ENCODE data around the gene DAZAP2. TPM values are rescaled to one million over a fixed set of nuclear protein-coding genes. Genes with fewer than 3 reads are reported as not detected.

The DAZAP2 gene
- polyA plus RNA-seq, 1 donor (not counting 4 experiments of a cell fraction or from before 2014, with no cell fraction given) = 199 TPM

GRCh38 chr12:51192284-51192671, 46.3 kb upstream of the DAZAP2 start:
- no peak overlapping the region for H2AFZ ChIP-seq (ENCODE audit: control insufficient read depth, low read length)
- no peak overlapping the region for H3K27ac ChIP-seq (ENCODE audit: control insufficient read depth, insufficient read depth, low read length)
- no peaks in the 10 kb centered on the region for H3K9me3 ChIP-seq (ENCODE audit: control insufficient read depth, low read depth, low read length)
- no peaks in the 10 kb centered on the region for H3K79me2 ChIP-seq (ENCODE audit: control insufficient read depth, insufficient read depth, low read length)
- H3K4me2 ChIP-seq (ENCODE audit: control insufficient read depth, extremely low read depth, insufficient read depth, low read depth, low read length) = no peak overlapping the region
- no peak for DNase-seq (ENCODE audit: low read depth, low spot score)
- H3K9ac ChIP-seq (ENCODE audit: control insufficient read depth, extremely low read depth, insufficient read depth, low read length) = no peak overlapping the region
- H3K4me3 ChIP-seq (ENCODE audit: control insufficient read depth in 2 of 3, extremely low read depth in 1 of 3, insufficient read depth in 2 of 3, low read depth in 1 of 3, low read length in 3 of 3) = no peak overlapping the region
- H3K36me3 ChIP-seq (ENCODE audit: control insufficient read depth in 2 of 2, extremely low read depth in 1 of 2, insufficient read depth in 2 of 2, low read length in 2 of 2) = no peaks in the 10 kb centered on the region
- TF ChIP-seq, protein P1, sequence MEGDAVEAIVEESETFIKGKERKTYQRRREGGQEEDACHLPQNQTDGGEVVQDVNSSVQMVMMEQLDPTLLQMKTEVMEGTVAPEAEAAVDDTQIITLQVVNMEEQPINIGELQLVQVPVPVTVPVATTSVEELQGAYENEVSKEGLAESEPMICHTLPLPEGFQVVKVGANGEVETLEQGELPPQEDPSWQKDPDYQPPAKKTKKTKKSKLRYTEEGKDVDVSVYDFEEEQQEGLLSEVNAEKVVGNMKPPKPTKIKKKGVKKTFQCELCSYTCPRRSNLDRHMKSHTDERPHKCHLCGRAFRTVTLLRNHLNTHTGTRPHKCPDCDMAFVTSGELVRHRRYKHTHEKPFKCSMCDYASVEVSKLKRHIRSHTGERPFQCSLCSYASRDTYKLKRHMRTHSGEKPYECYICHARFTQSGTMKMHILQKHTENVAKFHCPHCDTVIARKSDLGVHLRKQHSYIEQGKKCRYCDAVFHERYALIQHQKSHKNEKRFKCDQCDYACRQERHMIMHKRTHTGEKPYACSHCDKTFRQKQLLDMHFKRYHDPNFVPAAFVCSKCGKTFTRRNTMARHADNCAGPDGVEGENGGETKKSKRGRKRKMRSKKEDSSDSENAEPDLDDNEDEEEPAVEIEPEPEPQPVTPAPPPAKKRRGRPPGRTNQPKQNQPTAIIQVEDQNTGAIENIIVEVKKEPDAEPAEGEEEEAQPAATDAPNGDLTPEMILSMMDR (optimal IDR thresholded peaks at IDR 0.05 in 1 of 3, IDR thresholded peaks at IDR 0.05 in 1 of 3, conservative IDR thresholded peaks at IDR 0.05 in 1 of 3; ENCODE audit: extremely low read depth in 1 of 3, insufficient read depth in 2 of 3, low read length in 3 of 3) = peak in 1 of 3 experiments; percentile 33
- TF ChIP-seq EZH2 (IDR thresholded peaks at IDR 0.05; ENCODE audit: low read length) = no peak
- no peaks in the 10 kb centered on the region for H3K4me1 ChIP-seq (ENCODE audit: control insufficient read depth, extremely low read depth, insufficient read depth, low read length)
- no peaks in the 10 kb centered on the region for H3K9me1 ChIP-seq (ENCODE audit: control insufficient read depth, extremely low read depth, insufficient read depth, low read length)
- H3K27me3 ChIP-seq (ENCODE audit: control insufficient read depth, extremely low read depth, insufficient read depth, low read length) = peaks cover 3% of the 10 kb centered on the region
- no peak for FAIRE-seq
- dilution Hi-C loops (cut with MboI; ENCODE audit: extremely low pct_ligation_motif_present, low sequenced_read_pairs) = no loop called here
- H4K20me1 ChIP-seq (ENCODE audit: control insufficient read depth, extremely low read depth, insufficient read depth, low read length) = no peaks in the 10 kb centered on the region

DNA sequence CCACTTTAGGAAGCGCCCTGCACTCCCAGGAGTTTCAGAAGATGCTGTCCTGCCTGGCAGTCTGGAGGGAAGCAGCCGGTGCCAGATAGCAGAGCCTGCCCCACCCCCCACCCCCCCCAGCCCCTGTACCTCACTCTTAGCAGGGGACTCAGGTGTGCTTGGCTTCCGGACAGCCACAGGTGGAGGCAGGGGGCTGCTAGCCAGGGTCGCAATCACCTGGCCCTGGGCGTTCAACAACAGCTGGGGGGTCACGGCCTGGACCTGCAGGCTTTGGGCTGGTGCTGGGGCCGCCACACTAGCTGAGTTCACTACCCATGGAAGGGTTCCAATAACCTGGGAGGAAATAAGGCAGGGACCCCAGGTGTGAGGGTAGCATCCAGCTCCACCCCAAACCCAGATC, 42.8 kb upstream of the DAZAP2 start:
- no peaks in the 10 kb centered on the region for H3K27me3 ChIP-seq (ENCODE audit: control insufficient read depth, extremely low read depth, insufficient read depth, low read length)
- no peaks in the 10 kb centered on the region for H3K9me3 ChIP-seq (ENCODE audit: control insufficient read depth, low read depth, low read length)
- no peaks in the 10 kb centered on the region for H3K9me1 ChIP-seq (ENCODE audit: control insufficient read depth, extremely low read depth, insufficient read depth, low read length)
- TF ChIP-seq, protein P1 (optimal IDR thresholded peaks at IDR 0.05 in 1 of 3, IDR thresholded peaks at IDR 0.05 in 1 of 3, conservative IDR thresholded peaks at IDR 0.05 in 1 of 3; ENCODE audit: extremely low read depth in 1 of 3, insufficient read depth in 2 of 3, low read length in 3 of 3) = no peak
- no peak for TF ChIP-seq EZH2 (IDR thresholded peaks at IDR 0.05; ENCODE audit: low read length)
- H3K27ac ChIP-seq (ENCODE audit: control insufficient read depth, insufficient read depth, low read length) = no peak overlapping the region
- no peaks in the 10 kb centered on the region for H3K79me2 ChIP-seq (ENCODE audit: control insufficient read depth, insufficient read depth, low read length)
- H4K20me1 ChIP-seq (ENCODE audit: control insufficient read depth, extremely low read depth, insufficient read depth, low read length) = no peaks in the 10 kb centered on the region
- dilution Hi-C loops (cut with MboI; ENCODE audit: extremely low pct_ligation_motif_present, low sequenced_read_pairs) = no loop called here
- DNase-seq (ENCODE audit: low read depth, low spot score) (no peak), FAIRE-seq (no peak)
- H3K9ac ChIP-seq (ENCODE audit: control insufficient read depth, extremely low read depth, insufficient read depth, low read length) = no peak overlapping the region
- H3K4me3 ChIP-seq (ENCODE audit: control insufficient read depth in 2 of 3, extremely low read depth in 1 of 3, insufficient read depth in 2 of 3, low read depth in 1 of 3, low read length in 3 of 3) = no peak overlapping the region
- no peaks in the 10 kb centered on the region for H3K36me3 ChIP-seq (ENCODE audit: control insufficient read depth in 2 of 2, extremely low read depth in 1 of 2, insufficient read depth in 2 of 2, low read length in 2 of 2)
- H3K4me1 ChIP-seq (ENCODE audit: control insufficient read depth, extremely low read depth, insufficient read depth, low read length) = no peaks in the 10 kb centered on the region
- no peak overlapping the region for H2AFZ ChIP-seq (ENCODE audit: control insufficient read depth, low read length)
- no peak overlapping the region for H3K4me2 ChIP-seq (ENCODE audit: control insufficient read depth, extremely low read depth, insufficient read depth, low read depth, low read length)

Data from keratinocyte (primary cell).